HCT116 (cell line): ENCODE measurements around the gene GKN1. TPM values are rescaled to one million over a fixed set of nuclear protein-coding genes. Genes with fewer than 3 reads are reported as not detected.

Experiments
- ATAC-seq: fragments of 200-7000 bp; cut with Tn5 transposase; 2 replicates; pipeline ENCODE4 v1.9.1; 2020; ENCODE audit warnings: mild to moderate bottlenecking, moderate library complexity
- BruUV-seq: library from RNA; stranded (reverse); fragments of 400-500 nt; replicated peaks from 2 replicates; lab custom pipeline; 2021; lab: Mats Ljungman, UMichigan
- CTCF ChIA-PET: fragments of 300-600 bp; sonication (Branson Sonifier 250); formaldehyde crosslinking; loops from one replicate; lab custom pipeline; 2021; ENCODE audit warnings: antibody characterized with exemption; lab: Charles Lee
- POLR2A ChIA-PET: fragments of 300-600, 350-600 bp; sonication (Branson Sonifier 250); formaldehyde crosslinking; loops from one replicate; lab custom pipeline; 2021; ENCODE audit warnings: antibody characterized with exemption; lab: Charles Lee
- RAD21 ChIA-PET, 2 experiments: fragments of 300-600 bp; sonication (Branson Sonifier 250); formaldehyde crosslinking; loops; one replicate each; lab custom pipeline; 2023; ENCODE audit warnings: low total read pairs in 2 of 2; ENCODE audit not compliant: uncharacterized antibody in 2 of 2, unreplicated experiment in 2 of 2, low non-redundant PET in 1 of 2; lab: Charles Lee
- DNase-seq: peaks from one replicate; pipeline ENCODE4 v3.0.0-alpha.2; 2010; ENCODE audit warnings: low read depth, low spot score
- H2AFZ ChIP-seq: fragments of 200-600 bp; shearing (Covaris generic), sonication (generic); 2 replicates; pipeline ENCODE4 v1.6.1; 2017; ENCODE audit warnings: low read depth, mixed run types, mixed read lengths, antibody characterized with exemption, low read length; ENCODE audit not compliant: poor library complexity, severe bottlenecking
- H3K27ac ChIP-seq: 2 replicates; pipeline ENCODE4 v1.5.1; 2012; ENCODE audit warnings: low read depth, low read length
- H3K27me3 ChIP-seq: fragments of 200-600 bp; sonication (generic); 2 replicates; pipeline ENCODE4 v1.6.1; 2016; ENCODE audit warnings: mixed run types, low read length, mixed read lengths; ENCODE audit not compliant: insufficient read depth
- H3K36me3 ChIP-seq, 2 experiments: fragments of 200-500 bp in 1 of 2; fragments of 200-600 bp in 1 of 2; sonication (Bioruptor generic) in 1 of 2; sonication (generic) in 1 of 2; 2 replicates each; pipeline versions ENCODE4 v1.5.1 to v1.6.1; 2014 to 2016; ENCODE audit warnings: low read length in 2 of 2, inconsistent platforms in 1 of 2, mixed read lengths in 1 of 2, mixed run types in 1 of 2; ENCODE audit not compliant: insufficient read depth in 2 of 2, control insufficient read depth in 1 of 2
- H3K4me1 ChIP-seq, 2 experiments: fragments of 200-600 bp in 1 of 2; sonication (generic) in 1 of 2; 2 replicates each; pipeline versions ENCODE4 v1.5.1 to v1.6.1; 2012 to 2017; ENCODE audit warnings: low read length in 2 of 2, inconsistent platforms in 1 of 2, mild to moderate bottlenecking in 1 of 2, mixed read lengths in 1 of 2, mixed run types in 1 of 2, moderate library complexity in 1 of 2; ENCODE audit not compliant: insufficient read depth in 2 of 2, control insufficient read depth in 1 of 2
- H3K4me2 ChIP-seq: fragments of 200-600 bp; sonication (generic); 2 replicates; pipeline ENCODE4 v1.6.1; 2017; ENCODE audit warnings: mixed run types, low read length, mixed read lengths
- H3K4me3 ChIP-seq, 2 experiments: fragments of 200-600 bp in 1 of 2; sonication (generic) in 1 of 2; replicated peaks in 1 of 2; 2 replicates each; pipeline ENCODE4 v1.5.1; 2011 to 2016; ENCODE audit warnings: low read length in 2 of 2, control low read depth in 1 of 2, low read depth in 1 of 2, mild to moderate bottlenecking in 1 of 2, mixed read lengths in 1 of 2, mixed run types in 1 of 2
- H3K79me2 ChIP-seq: fragments of 200-600 bp; sonication (generic); 2 replicates; pipeline ENCODE4 v1.6.1; 2017; ENCODE audit warnings: mild to moderate bottlenecking, mixed run types, low read length, moderate library complexity, mixed read lengths; ENCODE audit not compliant: insufficient read depth
- H3K9ac ChIP-seq: fragments of 200-600 bp; sonication (generic); 2 replicates; pipeline ENCODE4 v1.6.1; 2016; ENCODE audit warnings: low read length, mixed read lengths
- H3K9me2 ChIP-seq: fragments of 200-600 bp; sonication (generic), shearing (Covaris generic); 2 replicates; pipeline ENCODE4 v1.6.1; 2017; ENCODE audit warnings: mixed run types, mild to moderate bottlenecking, moderate library complexity; ENCODE audit not compliant: insufficient read depth
- H3K9me3 ChIP-seq, 2 experiments: fragments of 200-500 bp in 1 of 2; fragments of 200-600 bp in 1 of 2; sonication (Bioruptor generic) in 1 of 2; sonication (generic) in 1 of 2; 2 replicates each; pipeline ENCODE4 v1.6.1; 2014 to 2017; ENCODE audit warnings: low read length in 2 of 2, mixed read lengths in 2 of 2, inconsistent platforms in 1 of 2, low read depth in 1 of 2, mild to moderate bottlenecking in 1 of 2, mixed run types in 1 of 2, moderate library complexity in 1 of 2; ENCODE audit not compliant: control insufficient read depth in 1 of 2, insufficient read depth in 1 of 2
- H4K20me1 ChIP-seq: fragments of 200-600 bp; sonication (generic), shearing (Covaris generic); 2 replicates; pipeline ENCODE4 v1.6.1; 2017; ENCODE audit warnings: mixed run types, mild to moderate bottlenecking, moderate library complexity; ENCODE audit not compliant: insufficient read depth
- CEBPB ChIP-seq: IDR thresholded peaks from 2 replicates; pipeline ENCODE4 v1.6.1; 2012; ENCODE audit warnings: low read depth
- EGR1 ChIP-seq: IDR thresholded peaks from 2 replicates; pipeline ENCODE4 v1.6.1; 2012; ENCODE audit warnings: low read depth
- RAD21 ChIP-seq: IDR thresholded peaks from 2 replicates; pipeline ENCODE4 v1.6.1; 2012; ENCODE audit warnings: low read depth, mild to moderate bottlenecking
- SIN3A ChIP-seq: IDR thresholded peaks from 2 replicates; pipeline ENCODE4 v1.6.1; 2012; ENCODE audit warnings: low read depth
- SP1 ChIP-seq: IDR thresholded peaks from 2 replicates; pipeline ENCODE4 v1.6.1; 2012; ENCODE audit warnings: low read depth
- SRF ChIP-seq: IDR thresholded peaks from 2 replicates; pipeline ENCODE4 v1.6.1; 2012; ENCODE audit warnings: low read depth
- ZNF274 ChIP-seq: fragments of 200-500 bp; sonication (Bioruptor generic); IDR thresholded peaks from 2 replicates; pipeline ENCODE4 v1.6.1; 2014; ENCODE audit warnings: mild to moderate bottlenecking, low read depth, low read length, inconsistent platforms
- intact Hi-C: fragments of 100-400 bp; cut with micrococcal nuclease; formaldehyde crosslinking; loops from 2 replicates; pipeline ENCODE4 v1.10.0; 2022
- total RNA-seq: library from RNA; stranded (reverse); gene quantifications from one replicate; pipeline ENCODE4 v1.2.1, GENCODE V29; 2021; ENCODE audit not compliant: unreplicated experiment

Gene GKN1
- total RNA-seq, 1 experiment from 2014 or later = not detected

DNA sequence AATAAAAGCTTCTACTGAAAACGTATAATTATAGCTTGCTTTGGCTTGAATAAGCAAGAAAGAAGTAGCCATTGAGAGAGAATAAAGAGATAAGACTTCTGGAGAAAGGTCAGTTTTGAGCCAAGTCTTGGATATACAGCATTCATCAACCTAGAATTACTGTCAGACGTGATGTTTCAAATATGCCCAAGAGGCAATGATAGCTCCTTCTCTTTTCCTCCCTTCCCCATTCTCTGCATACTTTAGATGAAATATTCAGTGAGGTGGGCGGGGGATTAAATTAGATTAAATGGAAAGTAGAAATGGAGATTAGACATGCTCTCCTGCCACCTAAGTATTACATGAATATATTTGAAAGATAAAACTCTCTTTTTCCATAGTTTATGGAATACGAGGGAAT is 47.3 kb downstream of the GKN1 start:
- CTCF ChIA-PET = no interaction called here
- ATAC-seq = no peak
- Histone ChIP-seq H3K79me2 (0 out of 2 replicates have a peak, but pooled peaks cover 4% of the 10 kb centered on the region), H3K9ac (no peak overlapping the region), H2AFZ (no peak overlapping the region), H3K4me3 (no peak overlapping the region), H3K4me2 (no peak overlapping the region), H3K27ac (no peak overlapping the region), H3K4me1 (peaks cover 0 to 6% of the 10 kb centered on the region in 2 experiments; a peak in 1 of 4 replicates), H3K9me3 (no peaks in the 10 kb centered on the region), H3K36me3 (no peaks in the 10 kb centered on the region), H3K27me3 (no peaks in the 10 kb centered on the region), H4K20me1 (no peaks in the 10 kb centered on the region), H3K9me2 (no peaks in the 10 kb centered on the region)
- no peak for DNase-seq
- no peak for TF ChIP-seq EGR1
- TF ChIP-seq SP1 = no peak
- TF ChIP-seq CEBPB = no peak
- no peak for TF ChIP-seq SRF
- TF ChIP-seq ZNF274 = no peak
- intact Hi-C loops = no loop called here
- no TSS peak for BruUV-seq
- POLR2A ChIA-PET = no interaction called here
- RAD21 ChIA-PET = no interaction called here

DNA sequence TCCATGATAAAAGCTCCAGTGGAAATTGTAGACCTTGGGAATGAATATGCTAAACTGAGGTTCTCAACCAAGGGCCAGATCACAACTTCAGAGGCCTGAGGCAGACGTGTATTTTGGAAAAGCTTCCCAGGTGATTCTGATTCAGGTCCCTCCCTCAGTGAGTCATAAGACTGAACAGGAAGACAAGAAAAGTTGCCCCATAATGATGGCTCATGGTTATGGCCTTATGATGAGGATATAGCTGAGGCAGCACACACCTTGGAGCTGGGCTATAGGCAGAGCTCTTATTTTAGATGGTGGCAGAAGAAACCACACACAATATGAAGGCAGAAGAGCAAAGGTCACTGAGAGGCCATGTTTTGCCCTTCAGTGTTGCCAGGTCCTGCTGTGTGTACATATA is 48.1 kb downstream of the GKN1 start:
- Histone ChIP-seq H3K27ac (no peak overlapping the region), H4K20me1 (no peaks in the 10 kb centered on the region), H3K9ac (no peak overlapping the region), H3K9me3 (no peaks in the 10 kb centered on the region), H3K27me3 (no peaks in the 10 kb centered on the region)
- ChIA-PET RAD21 (no interaction called here), CTCF (no interaction called here), POLR2A (no interaction called here)
- no TSS peak for BruUV-seq
- ATAC-seq = no peak
- TF ChIP-seq RAD21 (no peak), SIN3A (no peak), CEBPB (peak; percentile 13; the same call in 1 of the 2 replicates)
- TF ChIP-seq, all 23 proteins: peak for 1
- DNase-seq = no peak
- intact Hi-C loops = no loop called here
- no peak overlapping the region for H2AFZ ChIP-seq
- H3K4me2 ChIP-seq = peak overlapping the region; percentile 6; the same call in 1 of the 2 replicates
- H3K4me1 ChIP-seq = peaks cover 0 to 6% of the 10 kb centered on the region in 2 experiments; a peak in 1 of 4 replicates
- H3K4me3 ChIP-seq = no peak overlapping the region
- H3K9me2 ChIP-seq = no peaks in the 10 kb centered on the region
- H3K36me3 ChIP-seq = no peaks in the 10 kb centered on the region
- H3K79me2 ChIP-seq = 0 out of 2 replicates have a peak, but pooled peaks cover 4% of the 10 kb centered on the region
